HL-60 (cell line): Measurements from ENCODE around the gene ATOX1.

Source experiments
- CTCF ChIP-seq: IDR thresholded peaks from one replicate; pipeline ENCODE4 v1.5.1; 2011; ENCODE audit warnings: low read length, control low read depth, inconsistent platforms; ENCODE audit not compliant: insufficient read depth
- POLR2AphosphoS5 ChIP-seq: IDR thresholded peaks from 2 replicates; pipeline ENCODE4 v1.6.1; 2012; ENCODE audit warnings: low read depth
- REST ChIP-seq: IDR thresholded peaks from 2 replicates; pipeline ENCODE4 v1.6.1; 2012; ENCODE audit warnings: low read depth; ENCODE audit not compliant: insufficient replicate concordance

GRCh38 chr5:151718153-151718552 lies 40.3 kb downstream of the ATOX1 start:
- no peak for TF ChIP-seq CTCF
- no peak for TF ChIP-seq REST
- TF ChIP-seq POLR2AphosphoS5: no peak
